ENCODE data around the gene APOM. TPM values are rescaled to one million over a fixed set of nuclear protein-coding genes. Genes with fewer than 3 reads are reported as not detected.

APOM gene
- total and polyA plus RNA-seq, 4 donors = 89.8 to 587 (median 173) TPM

- TF ChIP-seq HNF4A (conservative IDR thresholded peaks at IDR 0.05) (peak; percentile 72 to 82), FOXA1 (IDR thresholded peaks at IDR 0.05) (no peak), GABPA (IDR thresholded peaks at IDR 0.05 in 1 of 2, conservative IDR thresholded peaks at IDR 0.05 in 1 of 2) (peak in 1 of 2 donors; percentile 26), MAX (IDR thresholded peaks at IDR 0.05) (peak; percentile 13), RAD21 (IDR thresholded peaks at IDR 0.05) (peak in 1 of 2 donors; percentile 4), NR2F2 (IDR thresholded peaks at IDR 0.05) (no peak), SP1 (IDR thresholded peaks at IDR 0.05) (peak; percentile 44), CTCF (IDR thresholded peaks at IDR 0.05; ENCODE audit: low read depth, low read length, missing input control) (no peak)
- Histone ChIP-seq H3K9me3 (ENCODE audit: control insufficient read depth in 4 of 4, low read length in 3 of 4) (no peaks in the 10 kb centered on the region), H3K27me3 (ENCODE audit: control insufficient read depth in 4 of 4, insufficient read depth in 4 of 4, low read length in 3 of 4) (no peaks in the 10 kb centered on the region), H3K27ac (ENCODE audit: low read depth in 1 of 2, low read length in 2 of 2) (peak within 1 kb of the TSS; percentile 2 to 6), H3K9ac (ENCODE audit: low read depth in 1 of 2, low read length in 2 of 2) (no peak within 1 kb of the TSS), H3K4me3 (ENCODE audit: low read depth in 1 of 3, low read length in 3 of 3) (peak within 1 kb of the TSS in 1 of 3 donors; percentile 22), H3K36me3 (ENCODE audit: control insufficient read depth in 4 of 4, insufficient read depth in 3 of 4, low read depth in 1 of 4, low read length in 3 of 4) (no peaks in the 10 kb centered on the region), H3K4me1 (ENCODE audit: control insufficient read depth in 4 of 4, insufficient read depth in 4 of 4, low read length in 3 of 4) (peaks cover 3 to 16% (median 12%) of the 10 kb centered on the region in 4 donors)
- 62% methylated on average over 6 of the region's 6 CpGs for WGBS
- no peak for DNase-seq (ENCODE audit: low spot score)
Observed at GRCh38 chr6:31614684-31615578, 40.8 kb upstream of the APOM start, which contains the start of gene AIF1. Gene AIF1 (plus strand): TSS chr6:31615234. CDS start chr6:31615330, 96 bp downstream.

DNA sequence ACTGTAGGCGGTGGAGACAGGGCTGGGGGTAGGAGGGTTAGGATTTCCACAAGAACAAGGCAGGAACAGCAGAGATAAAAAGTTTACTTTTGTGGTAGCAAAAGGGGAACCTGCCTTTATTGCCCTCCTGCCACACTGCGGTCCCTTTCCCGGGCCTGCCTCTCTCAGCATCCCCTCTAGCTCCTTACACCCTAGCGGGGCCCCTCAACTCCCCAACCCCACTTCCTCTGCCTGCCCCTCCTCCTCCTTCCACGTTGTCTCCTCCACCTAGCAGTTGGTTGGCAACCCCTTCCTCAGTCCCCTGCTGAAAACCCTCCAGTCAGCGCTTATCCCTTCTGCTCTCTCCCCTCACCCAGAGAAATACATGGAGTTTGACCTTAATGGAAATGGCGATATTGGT, 39.9 kb upstream of the APOM start:
- H3K4me1 ChIP-seq (ENCODE audit: control insufficient read depth in 4 of 4, insufficient read depth in 4 of 4, low read length in 3 of 4) = peaks cover 3 to 16% (median 12%) of the 10 kb centered on the region in 4 donors
- no peak overlapping the region for H3K9ac ChIP-seq (ENCODE audit: low read depth in 1 of 2, low read length in 2 of 2)
- H3K27me3 ChIP-seq (ENCODE audit: control insufficient read depth in 4 of 4, insufficient read depth in 4 of 4, low read length in 3 of 4) = no peaks in the 10 kb centered on the region
- no peaks in the 10 kb centered on the region for H3K9me3 ChIP-seq (ENCODE audit: control insufficient read depth in 4 of 4, low read length in 3 of 4)
- TF ChIP-seq RAD21 (IDR thresholded peaks at IDR 0.05) (no peak), GABPA (IDR thresholded peaks at IDR 0.05 in 1 of 2, conservative IDR thresholded peaks at IDR 0.05 in 1 of 2) (no peak), ZBTB33 (IDR thresholded peaks at IDR 0.05) (no peak), FOXA1 (IDR thresholded peaks at IDR 0.05) (no peak), MAX (IDR thresholded peaks at IDR 0.05) (no peak), EGR1 (IDR thresholded peaks at IDR 0.05; ENCODE audit: low read depth in 2 of 2) (no peak), HNF4A (conservative IDR thresholded peaks at IDR 0.05) (no peak), NR2F2 (IDR thresholded peaks at IDR 0.05) (no peak), YY1 (IDR thresholded peaks at IDR 0.05) (no peak), JUND (IDR thresholded peaks at IDR 0.05) (no peak)
- TF ChIP-seq, protein P1, sequence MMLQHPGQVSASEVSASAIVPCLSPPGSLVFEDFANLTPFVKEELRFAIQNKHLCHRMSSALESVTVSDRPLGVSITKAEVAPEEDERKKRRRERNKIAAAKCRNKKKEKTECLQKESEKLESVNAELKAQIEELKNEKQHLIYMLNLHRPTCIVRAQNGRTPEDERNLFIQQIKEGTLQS (IDR thresholded peaks at IDR 0.05) = no peak
- 81% methylated on average over 7 of the region's 7 CpGs for WGBS
- H3K4me3 ChIP-seq (ENCODE audit: low read depth in 1 of 3, low read length in 3 of 3) = peak overlapping the region in 1 of 3 donors; percentile 11
- no peaks in the 10 kb centered on the region for H3K36me3 ChIP-seq (ENCODE audit: control insufficient read depth in 4 of 4, insufficient read depth in 3 of 4, low read depth in 1 of 4, low read length in 3 of 4)
- no peak for DNase-seq (ENCODE audit: low spot score)
- H3K27ac ChIP-seq (ENCODE audit: low read depth in 1 of 2, low read length in 2 of 2) = peak overlapping the region; percentile 2 to 6

Data from liver (tissue), 9 donors.